PC-9 (cell line): ENCODE data around the gene TRIM71.

Experiments used
- CTCF ChIP-seq: fragments of 200-600 bp; sonication (generic); conservative IDR thresholded peaks from 2 replicates; pipeline ENCODE4 v1.6.1; 2017; ENCODE audit warnings: mixed run types, antibody characterized with exemption, mild to moderate bottlenecking, moderate library complexity
- EZH2 ChIP-seq: fragments of 200-600 bp; sonication (generic); IDR thresholded peaks from 2 replicates; pipeline ENCODE4 v1.8.0; 2017; ENCODE audit warnings: antibody characterized with exemption, low read depth

GRCh38 chr3:32847528-32847927, 29.7 kb downstream of the TRIM71 start:
- TF ChIP-seq EZH2: no peak
- no peak for TF ChIP-seq CTCF
